HEK293 (cell line): ENCODE data around the gene ATP2B3.

Source experiments
- MYNN ChIP-seq: fragments of 450-650 bp; formaldehyde crosslinking; IDR thresholded peaks from 2 replicates; pipeline ENCODE4 v1.5.1; 2016; ENCODE audit warnings: missing biosample characterization, missing genetic modification characterization, borderline replicate concordance
- PRDM4 ChIP-seq: fragments of 450-650 bp; formaldehyde crosslinking; IDR thresholded peaks from 2 replicates; pipeline ENCODE4 v1.5.1; 2017; ENCODE audit warnings: missing biosample characterization, missing genetic modification characterization
- SP2 ChIP-seq: fragments of 450-650 bp; formaldehyde crosslinking; IDR thresholded peaks from 2 replicates; pipeline ENCODE4 v1.5.1; 2016; ENCODE audit warnings: missing biosample characterization, missing genetic modification characterization
- ZBTB7A ChIP-seq: fragments of 450-650 bp; formaldehyde crosslinking; IDR thresholded peaks from 2 replicates; pipeline ENCODE4 v1.5.1; 2016; ENCODE audit warnings: low read depth, missing biosample characterization, missing genetic modification characterization
- ZNF274 ChIP-seq, 2 experiments: fragments of 200-500 bp in 1 of 2; fragments of 450-650 bp in 1 of 2; sonication (Bioruptor generic) in 1 of 2; formaldehyde crosslinking in 1 of 2; IDR thresholded peaks; 2 replicates each; pipeline versions ENCODE4 v1.5.1 to v1.6.1; 2014 to 2016; ENCODE audit warnings: borderline replicate concordance in 1 of 2, inconsistent platforms in 1 of 2, low read length in 1 of 2, missing biosample characterization in 1 of 2, missing genetic modification characterization in 1 of 2
- ZNF707 ChIP-seq: fragments of 450-650 bp; formaldehyde crosslinking; IDR thresholded peaks from 2 replicates; pipeline ENCODE4 v1.5.1; 2016; ENCODE audit warnings: missing biosample characterization, missing genetic modification characterization
- ZSCAN5A ChIP-seq: fragments of 450-650 bp; formaldehyde crosslinking; IDR thresholded peaks from 2 replicates; pipeline ENCODE4 v1.5.1; 2016; ENCODE audit warnings: missing biosample characterization, missing genetic modification characterization
- ZXDB ChIP-seq: fragments of 450-650 bp; formaldehyde crosslinking; IDR thresholded peaks from 2 replicates; pipeline ENCODE4 v1.5.1; 2016; ENCODE audit warnings: missing biosample characterization, missing genetic modification characterization
- TF ChIP-seq, protein P1 (sequence below): fragments of 450-650 bp; formaldehyde crosslinking; IDR thresholded peaks from 2 replicates; pipeline ENCODE4 v1.5.1; 2016; ENCODE audit warnings: missing biosample characterization, missing genetic modification characterization
- TF ChIP-seq, protein P2 (sequence below): fragments of 450-650 bp; formaldehyde crosslinking; IDR thresholded peaks from 2 replicates; pipeline ENCODE4 v1.5.1; 2016; ENCODE audit warnings: missing biosample characterization, missing genetic modification characterization

GRCh38 chrX:153499876-153500275 lies 17.6 kb upstream of the ATP2B3 start:
- TF ChIP-seq, protein P1, sequence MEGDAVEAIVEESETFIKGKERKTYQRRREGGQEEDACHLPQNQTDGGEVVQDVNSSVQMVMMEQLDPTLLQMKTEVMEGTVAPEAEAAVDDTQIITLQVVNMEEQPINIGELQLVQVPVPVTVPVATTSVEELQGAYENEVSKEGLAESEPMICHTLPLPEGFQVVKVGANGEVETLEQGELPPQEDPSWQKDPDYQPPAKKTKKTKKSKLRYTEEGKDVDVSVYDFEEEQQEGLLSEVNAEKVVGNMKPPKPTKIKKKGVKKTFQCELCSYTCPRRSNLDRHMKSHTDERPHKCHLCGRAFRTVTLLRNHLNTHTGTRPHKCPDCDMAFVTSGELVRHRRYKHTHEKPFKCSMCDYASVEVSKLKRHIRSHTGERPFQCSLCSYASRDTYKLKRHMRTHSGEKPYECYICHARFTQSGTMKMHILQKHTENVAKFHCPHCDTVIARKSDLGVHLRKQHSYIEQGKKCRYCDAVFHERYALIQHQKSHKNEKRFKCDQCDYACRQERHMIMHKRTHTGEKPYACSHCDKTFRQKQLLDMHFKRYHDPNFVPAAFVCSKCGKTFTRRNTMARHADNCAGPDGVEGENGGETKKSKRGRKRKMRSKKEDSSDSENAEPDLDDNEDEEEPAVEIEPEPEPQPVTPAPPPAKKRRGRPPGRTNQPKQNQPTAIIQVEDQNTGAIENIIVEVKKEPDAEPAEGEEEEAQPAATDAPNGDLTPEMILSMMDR (tag by site-specific recombination) = no peak
- no peak for TF ChIP-seq ZSCAN5A (tag by site-specific recombination)
- TF ChIP-seq PRDM4 = no peak
- TF ChIP-seq ZXDB = no peak
- no peak for TF ChIP-seq SP2 (tag by site-specific recombination)
- TF ChIP-seq ZNF707 = no peak
- TF ChIP-seq, protein P2, sequence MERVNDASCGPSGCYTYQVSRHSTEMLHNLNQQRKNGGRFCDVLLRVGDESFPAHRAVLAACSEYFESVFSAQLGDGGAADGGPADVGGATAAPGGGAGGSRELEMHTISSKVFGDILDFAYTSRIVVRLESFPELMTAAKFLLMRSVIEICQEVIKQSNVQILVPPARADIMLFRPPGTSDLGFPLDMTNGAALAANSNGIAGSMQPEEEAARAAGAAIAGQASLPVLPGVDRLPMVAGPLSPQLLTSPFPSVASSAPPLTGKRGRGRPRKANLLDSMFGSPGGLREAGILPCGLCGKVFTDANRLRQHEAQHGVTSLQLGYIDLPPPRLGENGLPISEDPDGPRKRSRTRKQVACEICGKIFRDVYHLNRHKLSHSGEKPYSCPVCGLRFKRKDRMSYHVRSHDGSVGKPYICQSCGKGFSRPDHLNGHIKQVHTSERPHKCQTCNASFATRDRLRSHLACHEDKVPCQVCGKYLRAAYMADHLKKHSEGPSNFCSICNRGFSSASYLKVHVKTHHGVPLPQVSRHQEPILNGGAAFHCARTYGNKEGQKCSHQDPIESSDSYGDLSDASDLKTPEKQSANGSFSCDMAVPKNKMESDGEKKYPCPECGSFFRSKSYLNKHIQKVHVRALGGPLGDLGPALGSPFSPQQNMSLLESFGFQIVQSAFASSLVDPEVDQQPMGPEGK = no peak
- no peak for TF ChIP-seq ZBTB7A (tag by site-specific recombination)
- no peak for TF ChIP-seq MYNN
- no peak for TF ChIP-seq ZNF274 (IDR thresholded peaks at IDR 0.05; ENCODE audit: low read length)
- TF ChIP-seq ZNF274 (tag by site-specific recombination; IDR thresholded peaks at IDR 0.05; ENCODE audit: borderline replicate concordance) = no peak
